ENCODE results near the gene ZFYVE9.

The ZFYVE9 gene

DNA sequence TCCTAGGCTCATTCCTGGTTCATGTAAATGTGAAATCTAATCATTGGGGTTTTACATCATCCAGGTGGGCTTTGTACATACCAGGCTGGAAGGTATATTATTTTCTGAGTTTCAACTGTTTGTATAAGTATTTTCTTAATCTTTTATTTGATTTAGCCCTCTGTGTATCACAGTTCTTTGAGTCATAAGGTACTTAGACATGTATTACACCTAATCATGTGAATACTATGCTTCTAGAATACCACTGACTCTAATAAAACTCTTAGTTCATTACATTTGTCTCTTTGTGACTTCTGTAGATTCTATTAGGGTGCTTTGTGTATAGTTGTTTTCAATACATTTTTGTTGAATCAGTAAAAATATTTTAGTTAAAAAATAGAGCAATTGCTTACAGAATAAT, 92.8 kb downstream of the ZFYVE9 start:
- Histone ChIP-seq H3K4me3 (ENCODE audit: low read length) (no peak overlapping the region), H3K9ac (ENCODE audit: low read length) (no peak overlapping the region), H3K4me1 (ENCODE audit: control insufficient read depth, insufficient read depth, low read length) (peaks cover 32% of the 10 kb centered on the region), H3K36me3 (ENCODE audit: control insufficient read depth, insufficient read depth, low read length, severe bottlenecking) (no peaks in the 10 kb centered on the region), H3K9me3 (ENCODE audit: control insufficient read depth, low read length) (no peaks in the 10 kb centered on the region), H3K27me3 (replicated peaks; ENCODE audit: control insufficient read depth, insufficient read depth, low read length) (no peaks in the 10 kb centered on the region)
- no peak for DNase-seq (ENCODE audit: low read depth)

DNA sequence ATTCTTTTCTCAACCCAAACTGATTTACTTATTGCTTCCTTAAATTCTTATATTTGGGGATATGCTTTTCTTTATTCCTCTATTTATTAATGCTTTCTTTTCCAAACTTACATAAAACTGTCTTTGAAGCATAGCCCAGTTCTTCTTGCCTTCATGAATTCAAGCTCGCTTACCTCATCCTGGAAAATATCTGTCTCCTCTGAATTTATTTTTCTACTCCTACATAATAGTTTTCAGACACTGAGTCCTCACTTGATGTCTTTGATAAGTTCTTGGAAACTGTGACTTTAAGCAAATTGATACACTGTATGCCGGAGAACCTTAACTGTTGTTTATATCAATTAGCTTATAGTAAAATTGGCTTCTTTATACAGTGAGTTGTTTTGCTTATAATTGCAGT, 93.8 kb downstream of the ZFYVE9 start:
- H3K9me3 ChIP-seq (ENCODE audit: control insufficient read depth, low read length), result no peaks in the 10 kb centered on the region
- no peak overlapping the region for H3K9ac ChIP-seq (ENCODE audit: low read length)
- DNase-seq (ENCODE audit: low read depth), result no peak

DNA sequence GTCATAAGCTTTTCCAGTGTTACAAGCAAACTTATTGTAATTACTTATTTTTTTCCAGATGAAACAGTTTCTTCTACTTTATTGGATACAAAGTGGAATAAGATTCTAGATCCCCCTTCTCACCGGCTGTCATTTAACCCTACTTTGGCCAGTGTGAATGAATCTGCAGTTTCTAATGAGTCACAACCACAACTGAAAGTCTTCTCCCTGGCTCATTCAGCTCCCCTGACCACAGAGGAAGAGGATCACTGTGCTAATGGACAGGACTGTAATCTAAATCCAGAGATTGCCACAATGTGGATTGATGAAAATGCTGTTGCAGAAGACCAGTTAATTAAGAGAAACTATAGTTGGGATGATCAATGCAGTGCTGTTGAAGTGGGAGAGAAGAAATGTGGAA, 95.5 kb downstream of the ZFYVE9 start:
- Histone ChIP-seq H3K4me1 (ENCODE audit: control insufficient read depth, insufficient read depth, low read length) (peaks cover 32% of the 10 kb centered on the region), H3K27me3 (replicated peaks; ENCODE audit: control insufficient read depth, insufficient read depth, low read length) (no peaks in the 10 kb centered on the region), H3K36me3 (ENCODE audit: control insufficient read depth, insufficient read depth, low read length, severe bottlenecking) (no peaks in the 10 kb centered on the region), H3K9ac (ENCODE audit: low read length) (no peak overlapping the region), H3K4me3 (ENCODE audit: low read length) (no peak overlapping the region), H3K9me3 (ENCODE audit: control insufficient read depth, low read length) (no peaks in the 10 kb centered on the region)
- no peak for DNase-seq (ENCODE audit: low read depth)

More for the DNA sequence above, 93.8 kb downstream of the ZFYVE9 start:
- Histone ChIP-seq H3K4me1 (ENCODE audit: control insufficient read depth, insufficient read depth, low read length) (peaks cover 32% of the 10 kb centered on the region), H3K36me3 (ENCODE audit: control insufficient read depth, insufficient read depth, low read length, severe bottlenecking) (no peaks in the 10 kb centered on the region), H3K27me3 (replicated peaks; ENCODE audit: control insufficient read depth, insufficient read depth, low read length) (no peaks in the 10 kb centered on the region), H3K4me3 (ENCODE audit: low read length) (no peak overlapping the region)

DNA sequence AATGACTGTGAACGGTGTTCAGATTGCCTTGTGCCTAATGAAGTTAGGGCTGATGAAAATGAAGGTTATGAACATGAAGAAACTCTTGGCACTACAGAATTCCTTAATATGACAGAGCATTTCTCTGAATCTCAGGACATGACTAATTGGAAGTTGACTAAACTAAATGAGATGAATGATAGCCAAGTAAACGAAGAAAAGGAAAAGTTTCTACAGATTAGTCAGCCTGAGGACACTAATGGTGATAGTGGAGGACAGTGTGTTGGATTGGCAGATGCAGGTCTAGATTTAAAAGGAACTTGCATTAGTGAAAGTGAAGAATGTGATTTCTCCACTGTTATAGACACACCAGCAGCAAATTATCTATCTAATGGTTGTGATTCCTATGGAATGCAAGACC, 96.6 kb downstream of the ZFYVE9 start:
- H3K4me1 ChIP-seq (ENCODE audit: control insufficient read depth, insufficient read depth, low read length), result peaks cover 32% of the 10 kb centered on the region
- H3K9me3 ChIP-seq (ENCODE audit: control insufficient read depth, low read length), result no peaks in the 10 kb centered on the region
- H3K36me3 ChIP-seq (ENCODE audit: control insufficient read depth, insufficient read depth, low read length, severe bottlenecking), result no peaks in the 10 kb centered on the region
- no peak for DNase-seq (ENCODE audit: low read depth)
- no peaks in the 10 kb centered on the region for H3K27me3 ChIP-seq (replicated peaks; ENCODE audit: control insufficient read depth, insufficient read depth, low read length)
- H3K4me3 ChIP-seq (ENCODE audit: low read length), result peak overlapping the region; percentile 31
- H3K9ac ChIP-seq (ENCODE audit: low read length), result no peak overlapping the region

DNA sequence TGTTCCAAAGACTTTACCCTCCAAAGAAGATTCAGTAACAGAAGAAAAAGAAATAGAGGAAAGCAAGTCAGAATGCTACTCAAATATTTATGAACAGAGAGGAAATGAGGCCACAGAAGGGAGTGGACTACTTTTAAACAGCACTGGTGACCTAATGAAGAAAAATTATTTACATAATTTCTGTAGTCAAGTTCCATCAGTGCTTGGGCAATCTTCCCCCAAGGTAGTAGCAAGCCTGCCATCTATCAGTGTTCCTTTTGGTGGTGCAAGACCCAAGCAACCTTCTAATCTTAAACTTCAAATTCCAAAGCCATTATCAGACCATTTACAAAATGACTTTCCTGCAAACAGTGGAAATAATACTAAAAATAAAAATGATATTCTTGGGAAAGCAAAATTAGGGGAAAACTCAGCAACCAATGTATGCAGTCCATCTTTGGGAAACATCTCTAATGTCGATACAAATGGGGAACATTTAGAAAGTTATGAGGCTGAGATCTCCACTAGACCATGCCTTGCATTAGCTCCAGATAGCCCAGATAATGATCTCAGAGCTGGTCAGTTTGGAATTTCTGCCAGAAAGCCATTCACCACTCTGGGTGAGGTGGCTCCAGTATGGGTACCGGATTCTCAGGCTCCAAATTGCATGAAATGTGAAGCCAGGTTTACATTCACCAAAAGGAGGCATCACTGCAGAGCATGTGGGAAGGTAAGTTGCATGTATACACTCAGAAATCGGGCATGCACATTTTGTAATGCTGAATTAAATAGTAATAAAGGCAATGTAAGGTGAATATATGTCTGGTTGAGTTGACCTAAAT, 97.2 kb downstream of the ZFYVE9 start:
- no peak for DNase-seq (ENCODE audit: low read depth)
- Histone ChIP-seq H3K9me3 (ENCODE audit: control insufficient read depth, low read length) (no peaks in the 10 kb centered on the region), H3K36me3 (ENCODE audit: control insufficient read depth, insufficient read depth, low read length, severe bottlenecking) (no peaks in the 10 kb centered on the region), H3K4me3 (ENCODE audit: low read length) (peak overlapping the region; percentile 31), H3K9ac (ENCODE audit: low read length) (no peak overlapping the region), H3K4me1 (ENCODE audit: control insufficient read depth, insufficient read depth, low read length) (peaks cover 32% of the 10 kb centered on the region), H3K27me3 (replicated peaks; ENCODE audit: control insufficient read depth, insufficient read depth, low read length) (no peaks in the 10 kb centered on the region)

DNA sequence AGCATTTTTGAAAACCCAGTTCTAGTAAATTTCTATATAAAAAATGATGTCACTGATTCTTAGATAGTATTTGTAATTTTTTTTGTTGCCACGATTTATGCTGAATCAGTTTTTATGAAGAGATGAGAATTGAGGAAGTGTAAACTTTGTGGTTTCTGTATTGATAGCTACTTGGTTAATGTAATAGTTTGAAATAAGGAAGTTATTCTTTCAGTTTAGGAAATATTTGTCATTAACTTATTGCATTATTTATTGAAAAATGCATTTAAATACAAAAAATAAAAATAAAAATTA, 97.8 kb downstream of the ZFYVE9 start:
- Histone ChIP-seq H3K27me3 (replicated peaks; ENCODE audit: control insufficient read depth, insufficient read depth, low read length) (no peaks in the 10 kb centered on the region), H3K9ac (ENCODE audit: low read length) (no peak overlapping the region), H3K9me3 (ENCODE audit: control insufficient read depth, low read length) (no peaks in the 10 kb centered on the region), H3K4me3 (ENCODE audit: low read length) (no peak overlapping the region), H3K36me3 (ENCODE audit: control insufficient read depth, insufficient read depth, low read length, severe bottlenecking) (no peaks in the 10 kb centered on the region), H3K4me1 (ENCODE audit: control insufficient read depth, insufficient read depth, low read length) (peaks cover 32% of the 10 kb centered on the region)
- DNase-seq (ENCODE audit: low read depth), result no peak

DNA sequence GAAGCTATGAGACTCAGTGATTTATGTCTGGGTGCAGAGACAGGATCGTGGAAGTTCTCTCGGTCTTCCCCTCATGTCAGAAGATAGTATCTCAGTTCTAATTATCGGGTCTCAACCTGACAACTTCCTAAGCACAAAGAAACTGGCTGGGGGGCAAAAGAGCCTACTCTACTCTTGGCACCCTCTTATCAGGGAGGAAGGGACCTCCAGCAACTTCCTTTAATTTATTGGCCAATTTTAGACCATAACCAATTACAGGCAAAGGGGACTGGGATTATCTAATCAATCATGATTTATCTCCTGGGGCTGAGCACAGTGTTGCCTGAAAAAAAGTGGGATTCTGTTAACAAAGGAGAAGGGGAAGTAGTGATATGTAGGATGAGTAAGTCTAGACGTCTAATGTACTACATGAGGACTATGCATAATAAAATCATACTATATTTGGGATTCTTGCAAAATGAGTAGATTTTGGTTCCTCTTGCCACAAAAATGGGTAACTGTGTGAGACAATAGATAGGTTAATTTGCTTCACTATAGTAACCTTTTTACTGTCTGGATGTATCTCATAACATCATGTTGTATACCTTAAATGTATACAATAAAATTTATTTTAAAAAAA, 98.8 kb downstream of the ZFYVE9 start:
- DNase-seq (ENCODE audit: low read depth), result no peak
- Histone ChIP-seq H3K4me3 (ENCODE audit: low read length) (no peak overlapping the region), H3K9ac (ENCODE audit: low read length) (no peak overlapping the region), H3K9me3 (ENCODE audit: control insufficient read depth, low read length) (no peaks in the 10 kb centered on the region), H3K36me3 (ENCODE audit: control insufficient read depth, insufficient read depth, low read length, severe bottlenecking) (no peaks in the 10 kb centered on the region), H3K4me1 (ENCODE audit: control insufficient read depth, insufficient read depth, low read length) (peaks cover 26% of the 10 kb centered on the region), H3K27me3 (replicated peaks; ENCODE audit: control insufficient read depth, insufficient read depth, low read length) (no peaks in the 10 kb centered on the region)

DNA sequence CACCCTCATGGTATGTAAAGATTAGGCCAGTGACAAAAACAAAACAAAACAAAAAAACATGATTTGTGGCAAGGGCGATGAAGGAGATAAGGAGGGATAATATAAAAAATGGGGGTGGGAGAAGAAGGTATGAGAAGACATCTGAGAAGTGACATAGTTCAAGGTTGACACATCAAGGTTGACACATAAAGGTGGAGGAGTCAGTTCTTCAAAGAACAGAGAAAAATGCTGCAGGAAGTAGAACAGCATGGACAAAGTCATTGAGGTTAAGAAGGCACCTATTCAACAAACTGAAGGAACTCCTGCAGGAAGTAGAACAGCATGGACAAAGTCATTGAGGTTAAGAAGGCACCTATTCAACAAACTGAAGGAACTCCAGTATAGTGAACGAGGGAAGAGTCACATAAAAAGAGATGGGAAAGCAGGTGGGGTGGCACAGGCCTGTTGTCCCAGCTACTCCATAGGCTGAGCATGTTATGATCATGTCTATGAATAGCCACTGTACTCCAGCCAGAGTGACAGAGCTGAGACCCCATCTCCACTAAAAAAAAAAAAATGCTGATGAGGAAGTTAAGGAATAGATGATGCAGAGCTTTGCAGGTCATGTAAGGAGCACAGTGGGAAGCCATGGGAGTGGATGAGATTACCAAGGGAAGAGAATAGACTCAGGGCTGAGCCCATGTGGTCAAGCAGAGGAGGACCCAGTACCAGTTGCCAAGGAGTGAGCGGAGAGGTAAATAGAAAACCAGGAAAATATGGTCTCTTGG, 101.5 kb downstream of the ZFYVE9 start:
- DNase-seq (ENCODE audit: low read depth), result no peak
- Histone ChIP-seq H3K4me1 (ENCODE audit: control insufficient read depth, insufficient read depth, low read length) (peaks cover 10% of the 10 kb centered on the region), H3K36me3 (ENCODE audit: control insufficient read depth, insufficient read depth, low read length, severe bottlenecking) (no peaks in the 10 kb centered on the region), H3K27me3 (replicated peaks; ENCODE audit: control insufficient read depth, insufficient read depth, low read length) (no peaks in the 10 kb centered on the region), H3K9ac (ENCODE audit: low read length) (no peak overlapping the region), H3K4me3 (ENCODE audit: low read length) (no peak overlapping the region), H3K9me3 (ENCODE audit: control insufficient read depth, low read length) (no peaks in the 10 kb centered on the region)

DNA sequence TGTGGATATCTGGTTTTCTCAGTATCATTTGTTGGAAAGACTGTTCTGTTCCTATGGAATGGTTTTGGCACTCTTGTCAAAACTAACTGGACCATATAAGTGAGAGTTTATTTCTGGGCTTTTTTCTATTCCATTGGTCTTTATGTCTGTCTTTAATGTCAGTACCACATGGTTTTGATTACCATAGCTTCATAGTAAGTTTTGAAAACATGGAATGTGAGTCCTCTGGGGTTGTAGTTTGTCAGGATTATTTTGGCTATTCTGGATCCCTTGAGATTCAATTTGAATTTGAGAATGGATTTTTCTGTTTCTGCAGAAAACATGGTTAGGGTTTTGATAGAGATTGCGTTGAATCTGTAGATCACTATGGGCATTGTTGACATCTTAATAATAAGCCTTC, 107.9 kb downstream of the ZFYVE9 start:
- no peaks in the 10 kb centered on the region for H3K4me1 ChIP-seq (ENCODE audit: control insufficient read depth, insufficient read depth, low read length)
- H3K27me3 ChIP-seq (replicated peaks; ENCODE audit: control insufficient read depth, insufficient read depth, low read length), result no peaks in the 10 kb centered on the region
- DNase-seq (ENCODE audit: low read depth), result no peak

DNA sequence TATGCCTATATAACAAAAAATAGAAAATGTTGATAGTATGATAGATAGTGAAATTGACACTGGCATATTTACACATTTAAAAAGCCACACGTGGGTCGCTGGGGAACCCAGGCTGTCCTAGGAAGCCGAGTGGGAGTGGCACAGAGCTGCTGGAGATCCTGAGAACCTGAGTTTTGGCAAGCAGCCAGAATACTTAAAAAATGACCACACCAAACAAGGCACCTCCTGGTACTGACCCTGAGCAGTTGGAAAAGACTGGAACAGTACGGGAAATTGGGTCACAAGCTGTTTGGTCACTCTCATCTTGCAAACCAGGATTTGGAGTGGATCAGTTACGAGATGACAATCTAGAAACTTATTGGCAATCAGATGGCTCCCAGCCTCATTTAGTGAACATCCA, 111.5 kb downstream of the ZFYVE9 start:
- Histone ChIP-seq H3K4me1 (ENCODE audit: control insufficient read depth, insufficient read depth, low read length) (no peaks in the 10 kb centered on the region), H3K27me3 (replicated peaks; ENCODE audit: control insufficient read depth, insufficient read depth, low read length) (no peaks in the 10 kb centered on the region), H3K9me3 (ENCODE audit: control insufficient read depth, low read length) (no peaks in the 10 kb centered on the region), H3K9ac (ENCODE audit: low read length) (no peak overlapping the region), H3K4me3 (ENCODE audit: low read length) (no peak overlapping the region), H3K36me3 (ENCODE audit: control insufficient read depth, insufficient read depth, low read length, severe bottlenecking) (no peaks in the 10 kb centered on the region)
- no peak for DNase-seq (ENCODE audit: low read depth)

More for the DNA sequence above, 107.9 kb downstream of the ZFYVE9 start:
- H3K9ac ChIP-seq (ENCODE audit: low read length), result no peak overlapping the region
- no peak overlapping the region for H3K4me3 ChIP-seq (ENCODE audit: low read length)
- H3K9me3 ChIP-seq (ENCODE audit: control insufficient read depth, low read length), result no peaks in the 10 kb centered on the region
- no peaks in the 10 kb centered on the region for H3K36me3 ChIP-seq (ENCODE audit: control insufficient read depth, insufficient read depth, low read length, severe bottlenecking)

DNA sequence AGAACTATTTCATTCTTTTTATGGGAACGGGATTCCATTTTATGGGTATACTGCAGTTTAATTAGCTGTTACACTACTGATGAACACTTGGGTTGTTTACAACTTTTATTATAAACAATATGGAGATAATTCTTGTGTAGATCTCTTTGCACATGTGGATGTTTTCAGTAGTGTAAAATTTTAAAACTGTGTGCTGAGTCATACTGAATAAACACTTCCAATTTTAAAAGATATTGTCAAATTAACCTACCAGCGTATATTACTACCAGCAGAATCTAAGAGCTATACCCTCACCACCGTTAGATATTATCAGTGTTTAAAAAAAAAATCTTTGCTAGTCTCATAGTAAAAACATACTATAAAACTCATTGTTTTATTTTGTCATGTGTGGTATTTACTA, 118.0 kb downstream of the ZFYVE9 start:
- Histone ChIP-seq H3K9ac (ENCODE audit: low read length) (no peak overlapping the region), H3K4me3 (ENCODE audit: low read length) (no peak overlapping the region), H3K4me1 (ENCODE audit: control insufficient read depth, insufficient read depth, low read length) (peaks cover 10% of the 10 kb centered on the region), H3K9me3 (ENCODE audit: control insufficient read depth, low read length) (no peaks in the 10 kb centered on the region), H3K36me3 (ENCODE audit: control insufficient read depth, insufficient read depth, low read length, severe bottlenecking) (no peaks in the 10 kb centered on the region), H3K27me3 (replicated peaks; ENCODE audit: control insufficient read depth, insufficient read depth, low read length) (no peaks in the 10 kb centered on the region)
- DNase-seq (ENCODE audit: low read depth), result no peak

Measured in adipocyte (in vitro differentiated cells).